NCI-H446 treated with DMSO at 0.1 percent for 48 hours (cell line): Measurements from ENCODE around the gene BTBD16.

Experiments
- DNase-seq: peaks from one replicate; lab custom pipeline; 2025; lab: John Stamatoyannopoulos, UW

BTBD16 gene

DNA sequence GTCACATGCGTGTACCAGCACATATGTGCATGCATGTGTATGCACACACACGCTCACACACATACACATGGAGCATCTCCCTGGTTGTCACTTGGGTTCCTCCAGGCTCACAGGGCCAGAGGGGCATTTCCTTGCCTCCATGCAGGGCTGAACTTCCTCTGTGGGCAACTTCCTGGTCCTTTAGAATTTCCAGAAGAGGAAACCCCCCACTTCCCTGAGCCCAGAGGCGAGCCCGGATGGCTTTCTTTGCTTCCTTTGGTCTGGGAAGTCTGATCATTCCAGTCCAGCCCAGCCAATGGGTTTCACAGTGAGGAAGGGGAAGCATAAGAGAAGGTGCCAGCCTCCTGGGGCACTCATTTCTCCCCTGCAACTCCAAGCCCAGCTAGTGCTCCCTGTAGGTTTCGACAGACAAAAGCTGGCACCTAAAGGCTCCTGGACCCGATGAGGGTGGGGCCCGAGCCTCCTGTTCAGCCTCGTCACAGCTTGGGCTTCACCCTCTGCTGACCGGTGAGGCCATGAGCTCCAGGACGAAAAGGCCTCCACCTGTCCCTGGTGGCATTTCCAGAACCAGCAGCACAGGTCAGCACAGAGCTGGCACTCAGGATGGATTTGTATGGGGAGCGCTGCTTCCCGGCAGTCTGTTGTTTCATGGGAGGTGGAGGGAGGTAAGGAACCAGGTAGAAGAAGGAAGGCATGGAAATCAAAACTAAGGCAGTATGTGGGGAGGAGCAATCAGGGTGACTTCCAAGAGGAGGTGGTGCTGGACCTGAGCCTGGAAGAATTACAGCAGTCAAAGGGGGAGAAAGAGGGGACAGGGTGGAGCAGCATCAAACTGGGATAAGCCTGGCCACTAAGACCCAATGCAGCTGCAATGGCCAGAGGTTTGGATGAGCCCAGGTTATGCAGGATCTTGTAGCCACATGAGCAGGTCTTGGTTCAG, 23.7 kb downstream of the BTBD16 start:
- DNase-seq = no peak

DNA sequence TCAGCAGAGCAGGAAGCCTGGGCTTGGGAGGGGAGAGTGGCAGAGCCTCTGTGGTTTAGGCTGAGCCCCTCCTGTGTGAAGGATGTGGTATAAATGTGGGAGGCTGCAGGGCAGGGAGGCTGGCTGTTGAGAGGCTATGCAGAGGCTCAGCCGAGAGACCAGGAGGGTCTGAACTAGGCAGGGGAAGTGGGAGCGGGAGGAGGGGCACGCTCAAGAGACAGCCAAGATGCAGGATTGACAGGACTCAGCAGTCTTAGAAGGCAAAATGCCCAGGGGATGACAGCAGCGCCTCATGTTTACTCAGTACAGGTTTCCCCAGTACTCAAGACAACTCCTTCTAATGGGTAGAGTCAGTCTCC, 24.3 kb downstream of the BTBD16 start:
- DNase-seq = no peak

DNA sequence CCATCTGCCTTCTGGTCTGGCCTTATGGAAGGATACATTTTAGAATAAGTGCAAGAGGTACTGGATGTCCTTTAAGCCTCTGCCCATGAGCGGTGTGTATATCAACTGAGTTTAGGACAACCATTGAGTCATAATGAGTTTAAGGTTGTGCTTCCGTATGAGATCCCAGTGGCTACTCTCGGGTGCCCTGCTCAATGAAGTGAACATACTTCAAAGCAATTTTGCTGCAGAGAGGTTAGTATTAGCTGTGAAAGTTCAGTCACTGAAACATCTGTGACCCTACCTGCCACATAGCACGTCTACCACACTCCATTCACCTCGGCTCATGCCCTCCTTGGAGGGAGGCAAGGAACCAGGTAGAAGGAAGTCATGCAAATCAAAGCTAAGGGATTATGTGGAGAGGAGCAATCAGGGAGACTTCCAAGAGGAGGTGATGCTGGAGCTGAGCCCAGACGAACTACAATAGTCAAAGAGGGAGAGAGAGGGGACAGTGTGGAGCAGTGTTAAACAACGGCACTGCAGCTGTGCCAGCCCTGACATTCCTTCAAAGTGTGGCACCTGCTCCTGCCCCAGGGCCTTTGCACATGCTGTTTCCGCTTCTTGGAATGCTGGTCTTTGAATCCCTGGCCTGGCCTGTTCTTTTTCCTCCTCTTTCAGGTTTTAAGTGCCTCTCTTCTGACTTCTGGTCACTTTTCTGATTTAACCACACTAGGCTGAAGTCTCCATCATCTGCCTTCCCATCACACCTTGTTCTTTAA, 25.4 kb downstream of the BTBD16 start:
- DNase-seq = no peak

DNA sequence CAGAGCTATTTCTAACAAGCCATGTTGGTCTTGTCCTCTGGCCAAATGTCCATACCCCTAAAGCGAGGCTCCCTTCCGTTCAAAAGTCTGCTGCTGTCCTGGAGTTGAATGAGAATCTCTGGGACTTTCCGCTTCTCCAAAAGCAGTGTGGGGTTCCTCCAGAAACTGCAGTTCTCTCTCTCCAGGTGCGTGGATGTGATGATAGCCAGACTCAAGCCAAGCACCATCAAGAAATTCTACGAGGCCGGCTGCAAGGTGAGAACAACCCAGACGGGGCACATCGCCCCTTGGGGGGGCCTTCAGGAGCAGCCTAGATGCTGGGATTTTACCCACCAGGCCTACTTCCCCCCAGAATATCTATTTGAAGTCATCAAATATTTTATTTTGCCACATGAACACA, 26.5 kb downstream of the BTBD16 start:
- DNase-seq = no peak

DNA sequence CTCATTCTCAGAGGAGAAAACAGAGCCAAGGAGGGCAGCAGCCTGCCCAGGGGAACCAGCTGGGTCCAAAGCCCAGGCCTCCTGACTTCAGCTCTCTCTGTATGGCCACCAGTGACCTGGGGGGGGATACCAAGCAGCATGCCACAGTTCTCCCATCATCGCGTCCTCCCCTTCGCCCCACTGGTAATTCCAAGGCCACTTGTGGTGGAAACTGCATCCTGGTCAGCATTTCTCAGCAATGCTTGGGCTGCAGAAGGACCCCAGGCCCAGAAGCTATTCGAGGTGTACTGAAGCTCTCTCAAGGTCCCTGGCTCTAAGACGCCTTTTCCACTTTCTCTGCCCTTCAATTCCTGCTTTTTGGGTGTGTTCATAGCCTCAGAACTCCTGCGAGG, 27.1 kb downstream of the BTBD16 start:
- DNase-seq = no peak

DNA sequence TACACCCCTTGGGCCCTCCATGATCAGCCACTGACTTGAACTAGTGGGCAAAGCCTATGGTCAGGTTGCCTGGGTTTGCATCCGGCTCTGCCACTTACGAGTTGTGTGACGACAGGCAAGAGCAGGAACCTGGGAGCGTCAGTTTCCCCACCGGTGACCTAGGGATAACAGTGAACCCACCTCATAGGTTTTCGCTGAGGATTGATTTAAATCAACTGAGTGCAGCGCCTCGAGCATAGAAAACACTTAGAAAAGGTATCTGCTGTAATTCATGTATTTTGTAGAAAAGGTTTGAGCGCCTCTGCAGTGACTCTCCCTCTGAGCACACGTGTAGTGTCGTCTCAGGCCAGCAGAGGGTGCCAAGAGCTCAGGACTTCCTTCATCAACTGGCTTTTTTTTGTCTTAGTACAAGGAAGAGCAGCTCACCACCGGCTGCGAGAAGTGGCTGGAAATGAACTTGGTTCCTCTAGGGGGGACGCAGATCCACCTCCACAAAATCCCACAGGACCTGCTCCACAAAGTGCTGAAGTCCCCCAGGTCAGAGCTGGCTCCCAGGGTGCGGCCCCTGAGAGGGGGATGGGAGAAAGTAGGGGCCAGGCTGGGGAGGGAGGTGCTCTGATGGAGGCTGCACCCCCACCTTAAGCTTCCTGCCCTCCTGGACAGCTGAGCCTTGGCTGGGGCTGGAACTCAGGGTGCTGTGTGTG, 27.7 kb downstream of the BTBD16 start:
- peak; percentile 52 for DNase-seq

DNA sequence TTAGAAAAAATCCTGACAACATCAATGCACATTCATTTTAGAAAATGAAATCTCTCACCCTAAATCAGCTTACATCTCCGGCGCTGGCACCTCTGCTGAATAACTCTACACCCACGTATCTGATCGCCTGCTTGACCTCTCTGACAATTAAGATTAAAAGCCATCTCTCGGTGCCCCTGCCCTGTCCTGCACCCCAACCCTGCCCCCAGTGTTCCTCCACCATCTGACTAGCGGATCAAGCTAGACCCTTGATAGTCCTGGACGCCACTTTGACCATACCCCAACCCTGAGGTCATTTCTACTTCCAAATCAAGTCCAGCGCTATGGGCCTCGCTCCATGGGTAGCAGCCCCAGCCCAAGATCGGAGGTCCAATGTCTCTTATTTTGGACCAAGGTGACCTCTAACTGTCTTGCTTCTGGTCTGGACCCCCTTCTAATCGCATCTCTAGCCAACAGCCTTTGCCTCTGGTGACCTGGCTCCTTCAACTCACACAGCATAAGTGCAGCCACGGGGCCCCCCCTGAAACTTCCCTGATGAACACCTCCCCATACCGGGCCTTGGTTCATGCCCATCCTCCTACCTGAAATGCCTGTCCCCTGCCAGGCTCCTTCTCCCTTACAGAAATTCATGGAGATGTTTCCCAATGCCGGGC, 28.5 kb downstream of the BTBD16 start:
- DNase-seq = no peak

DNA sequence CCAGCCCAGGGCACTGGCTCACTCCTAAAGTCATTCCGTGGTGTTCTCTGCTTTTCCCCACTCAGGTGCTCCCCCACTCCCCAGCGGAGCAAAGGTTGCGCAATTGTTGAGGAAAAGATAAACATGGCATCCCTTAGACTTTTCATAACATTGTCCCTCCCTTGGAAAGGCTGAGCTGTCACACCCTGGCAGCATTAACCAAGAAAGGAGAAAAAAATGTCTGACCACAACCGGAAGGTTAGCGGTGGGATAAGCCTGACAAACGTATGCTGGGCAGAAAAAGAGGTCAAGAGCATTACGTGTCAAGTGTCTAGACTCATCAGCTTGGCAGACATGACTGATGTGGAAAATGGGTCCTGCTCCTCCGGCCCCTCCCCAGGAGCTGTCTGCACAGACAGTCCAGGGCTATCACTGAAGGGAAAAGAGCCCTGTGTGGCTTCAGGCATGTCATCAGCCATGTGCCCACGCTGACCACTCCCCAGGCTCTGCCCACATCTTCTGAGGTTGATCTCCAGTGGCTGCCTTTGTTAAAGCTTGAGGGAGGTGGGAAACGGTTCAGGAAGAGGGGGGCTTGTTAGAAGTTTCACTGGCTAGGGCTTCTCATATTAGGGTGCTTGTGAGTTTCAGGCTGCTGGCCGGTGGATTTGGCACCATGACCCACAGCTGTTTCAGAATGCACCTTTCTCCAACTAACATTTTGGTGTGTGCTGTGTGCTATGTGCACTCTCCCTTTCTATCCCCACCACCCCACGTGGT, 30.1 kb downstream of the BTBD16 start:
- no peak for DNase-seq

DNA sequence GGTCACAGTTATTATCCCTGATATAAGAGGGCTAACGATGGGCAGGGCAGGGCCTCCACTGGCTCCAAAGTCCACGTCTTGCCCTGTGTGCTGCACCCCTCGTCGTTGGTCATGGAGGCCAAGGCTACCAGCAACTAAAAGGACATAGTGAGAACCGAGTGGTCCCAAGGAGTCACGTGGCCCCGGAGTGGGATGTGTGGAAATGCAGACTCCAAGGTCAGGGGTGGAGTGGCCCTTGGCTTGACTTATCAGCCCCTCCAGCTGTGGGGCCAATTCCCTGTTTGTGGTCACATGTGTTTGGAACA, 30.7 kb downstream of the BTBD16 start:
- no peak for DNase-seq

DNA sequence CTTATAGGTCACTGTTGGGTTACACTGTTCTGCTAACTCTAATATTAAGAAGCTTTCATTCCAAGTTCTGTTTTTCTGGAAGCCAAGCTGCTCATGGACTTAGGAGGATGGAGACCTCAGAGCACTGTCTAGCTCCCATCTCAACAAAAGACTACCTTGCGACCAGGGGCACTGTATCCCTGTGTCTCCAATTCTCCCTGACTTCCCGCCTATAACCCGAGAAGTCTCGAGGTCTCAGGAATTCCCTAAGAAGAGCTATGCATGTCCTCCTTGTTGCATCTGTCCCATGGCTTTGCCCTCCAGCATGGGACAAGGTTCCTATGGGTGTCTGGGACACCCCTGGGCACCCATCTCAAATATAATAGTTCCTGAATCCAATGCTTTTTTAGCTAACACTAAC, 31.2 kb downstream of the BTBD16 start:
- DNase-seq = no peak

DNA sequence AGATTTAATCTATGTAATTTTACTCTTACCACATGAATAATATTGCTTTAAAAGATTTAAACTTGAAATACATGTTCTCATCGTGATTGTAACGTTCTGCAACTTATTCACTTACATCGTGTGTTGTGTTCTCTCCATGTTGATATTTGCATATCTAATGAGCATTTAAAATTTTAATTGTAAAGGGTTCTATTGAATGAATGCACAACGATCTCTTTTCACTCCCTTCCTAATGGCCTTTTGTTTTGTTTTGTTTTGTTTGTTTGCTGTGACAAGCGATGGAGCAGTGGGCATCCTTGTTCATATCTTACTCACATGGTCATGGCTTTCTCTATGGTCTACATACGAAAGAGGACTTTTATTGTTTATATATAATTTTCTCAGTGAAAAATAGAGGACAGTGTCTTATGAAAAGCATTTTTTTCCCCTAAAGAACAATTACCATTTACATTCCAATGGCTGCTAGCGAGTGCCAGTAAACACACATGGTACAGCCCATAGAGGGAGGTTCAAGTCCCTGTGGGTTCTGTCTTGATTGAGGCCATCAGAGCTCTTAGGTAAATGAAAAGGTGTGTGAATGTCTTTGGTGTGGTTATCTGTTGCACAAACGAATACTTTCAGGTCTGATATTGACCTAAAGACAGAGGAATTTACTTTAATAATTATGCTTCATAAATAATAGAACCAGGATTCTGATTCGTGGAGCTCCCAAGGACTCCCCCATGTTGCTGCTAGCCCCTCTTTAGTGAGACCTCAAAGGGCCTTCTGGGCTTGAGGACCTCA, 32.4 kb downstream of the BTBD16 start:
- DNase-seq = no peak

DNA sequence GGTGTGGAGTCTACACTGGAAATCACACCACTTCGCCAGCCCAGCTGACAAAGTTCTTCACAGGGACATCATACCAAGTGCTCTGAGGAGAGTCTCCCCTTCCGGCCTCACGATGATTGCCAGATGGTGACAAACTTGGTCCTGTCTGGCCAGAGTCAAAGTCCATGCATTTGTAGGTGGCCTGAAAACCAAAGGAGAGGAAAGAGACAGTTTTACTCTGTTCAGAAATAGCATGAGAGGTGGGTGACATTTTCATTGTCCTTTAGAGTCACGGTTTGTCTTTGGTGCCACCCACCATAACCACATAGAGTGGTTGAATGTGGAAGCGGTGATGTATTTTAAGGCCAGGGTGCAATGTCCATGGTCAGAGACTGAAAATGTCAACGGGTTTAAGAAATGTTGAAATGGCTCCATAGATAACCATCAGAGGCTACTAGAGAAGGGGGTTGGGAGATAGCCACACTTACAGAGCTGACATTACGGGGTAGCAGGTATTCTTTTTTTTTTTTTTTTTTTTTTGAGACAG, 33.0 kb downstream of the BTBD16 start:
- DNase-seq = no peak

DNA sequence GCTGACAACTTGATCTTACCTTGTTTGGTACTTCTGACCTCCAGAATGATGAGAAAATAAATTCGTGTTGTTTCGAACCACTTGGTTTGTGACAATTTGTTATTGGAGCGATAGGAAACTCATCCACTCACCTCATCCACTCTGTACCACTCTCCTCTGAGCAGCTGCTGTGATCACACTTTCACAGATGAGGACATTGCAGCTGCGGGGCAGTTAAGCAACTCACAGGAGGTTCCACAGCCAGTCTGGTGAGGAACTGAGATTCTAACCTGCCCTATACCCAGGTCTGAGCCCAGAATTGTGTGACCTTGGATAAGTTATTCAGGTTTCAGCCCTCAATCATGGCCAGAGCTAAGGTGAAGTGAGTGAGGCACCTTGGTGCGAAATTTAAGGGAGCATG, 35.2 kb downstream of the BTBD16 start:
- no peak for DNase-seq

DNA sequence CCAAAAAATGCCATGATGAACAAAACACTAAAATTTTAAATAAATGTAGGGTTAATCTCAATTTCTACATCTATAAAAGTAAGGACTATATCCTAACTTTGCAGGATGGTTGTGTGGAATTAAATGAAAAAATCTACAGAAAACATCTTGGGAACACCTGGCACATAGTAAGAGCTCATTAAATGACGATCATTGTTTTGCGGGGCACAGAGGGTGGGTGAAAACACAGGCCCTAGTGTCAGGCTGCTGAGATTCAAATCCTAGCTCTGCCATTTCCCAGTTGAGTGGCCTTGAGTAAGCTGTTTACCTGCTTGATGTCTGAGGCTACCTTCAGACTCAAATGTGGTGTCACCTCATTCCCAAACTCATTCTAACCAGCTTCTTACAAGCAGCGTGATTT, 35.6 kb downstream of the BTBD16 start:
- no peak for DNase-seq

DNA sequence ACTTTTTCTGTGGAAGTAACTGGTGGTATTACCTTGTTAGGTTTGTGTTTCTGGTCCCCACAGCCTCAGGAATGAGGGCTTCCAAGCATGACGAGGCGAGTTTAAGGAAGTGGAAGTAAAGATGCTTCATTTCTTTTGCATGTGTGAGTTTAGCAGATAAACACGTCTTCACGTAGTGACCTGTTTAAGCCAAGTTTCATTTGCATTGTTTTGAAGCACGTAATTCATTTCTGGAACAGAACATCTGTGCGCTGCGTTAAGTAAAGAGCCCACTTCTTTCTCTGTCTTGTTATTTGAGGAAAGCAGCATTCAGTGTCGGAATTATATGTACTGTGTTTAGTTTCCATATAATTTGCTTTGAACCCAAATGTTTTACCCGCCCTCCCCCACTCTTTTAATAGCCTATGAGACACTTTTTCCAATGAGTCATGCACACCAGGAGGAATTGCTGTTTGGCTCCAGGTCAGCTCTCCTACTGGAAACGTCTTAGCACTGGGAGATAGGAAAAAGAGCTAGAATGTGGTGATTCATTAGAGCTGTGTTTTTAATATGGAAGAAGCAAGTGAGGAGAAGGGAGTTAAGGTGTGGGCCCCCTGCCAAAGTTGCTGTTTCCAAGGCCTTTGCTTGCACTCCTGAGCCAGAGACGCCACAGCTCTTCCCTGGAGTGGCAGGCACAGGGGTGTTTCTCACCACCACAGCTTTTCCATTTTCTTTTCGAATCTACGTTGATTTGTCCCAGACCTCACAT, 36.7 kb downstream of the BTBD16 start:
- DNase-seq = peak; percentile 68

DNA sequence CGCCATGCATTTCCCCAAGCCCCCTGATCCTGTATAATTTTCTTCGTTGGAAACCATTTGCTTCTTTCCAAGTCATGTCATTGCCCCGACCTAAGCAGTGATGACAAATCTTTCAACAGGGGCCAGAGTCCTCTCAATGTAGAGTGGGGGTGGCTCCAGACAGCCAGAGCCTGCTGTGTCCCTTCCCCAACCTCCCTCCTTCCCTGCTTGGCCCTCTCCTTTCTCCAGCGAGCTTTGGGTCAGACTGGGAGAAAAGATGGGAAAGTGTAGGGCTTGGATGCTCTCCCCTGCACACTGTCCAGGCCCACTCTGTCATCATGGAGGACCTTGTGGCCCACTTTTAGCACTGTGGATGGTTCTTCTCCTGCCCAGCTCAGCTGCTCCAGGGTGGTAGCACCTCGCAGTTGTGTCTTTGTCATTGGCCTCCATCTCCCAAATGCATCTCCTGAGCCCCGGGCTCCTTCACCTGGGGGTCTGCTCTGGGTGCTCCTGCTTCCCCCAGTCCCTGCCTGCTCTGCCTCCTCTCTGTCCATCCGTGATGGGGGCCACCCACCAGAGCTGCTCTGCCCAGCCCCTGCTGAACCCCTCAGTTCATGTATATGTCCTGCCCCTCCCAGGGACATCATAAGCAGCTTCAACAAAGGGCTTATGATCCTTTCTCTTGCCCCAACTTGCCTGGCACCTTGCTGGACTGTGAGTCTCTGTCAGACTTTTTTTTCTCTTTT, 37.5 kb downstream of the BTBD16 start:
- no peak for DNase-seq

DNA sequence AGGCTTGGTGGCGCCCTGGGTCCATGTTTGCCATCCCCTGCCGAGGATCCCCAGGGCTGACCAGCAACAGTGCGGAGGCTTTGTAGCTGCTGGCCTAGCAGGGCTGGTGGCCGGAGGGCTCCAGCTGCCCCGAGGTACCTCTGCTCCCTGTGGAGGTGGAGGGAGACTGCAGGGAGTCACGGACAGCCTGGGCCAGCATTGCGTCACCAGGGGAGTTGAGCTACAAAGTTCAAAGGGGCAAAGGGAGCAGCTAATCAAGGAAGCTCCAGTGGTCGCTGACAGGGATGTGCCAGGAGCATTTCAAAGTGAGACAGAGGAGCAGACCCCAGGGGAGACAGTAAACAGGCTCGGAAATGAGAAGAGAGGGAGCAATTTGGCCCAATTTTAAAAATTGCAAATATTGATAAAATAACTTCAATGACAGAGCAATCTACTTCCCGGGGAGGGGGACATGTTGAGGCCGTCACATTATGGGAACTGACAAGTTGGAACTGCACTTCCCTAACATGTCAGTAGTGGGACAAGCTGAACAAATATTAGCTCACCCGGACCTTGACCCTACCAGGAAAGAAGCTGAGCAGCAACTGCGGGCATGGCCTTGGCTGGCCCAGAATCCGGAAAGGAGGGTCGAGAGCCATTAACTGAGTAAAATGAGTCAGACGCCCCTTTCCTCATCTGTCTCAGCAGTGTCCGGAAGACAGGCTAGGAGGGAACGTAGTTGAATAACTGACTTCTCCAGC, 39.4 kb downstream of the BTBD16 start:
- no peak for DNase-seq

DNA sequence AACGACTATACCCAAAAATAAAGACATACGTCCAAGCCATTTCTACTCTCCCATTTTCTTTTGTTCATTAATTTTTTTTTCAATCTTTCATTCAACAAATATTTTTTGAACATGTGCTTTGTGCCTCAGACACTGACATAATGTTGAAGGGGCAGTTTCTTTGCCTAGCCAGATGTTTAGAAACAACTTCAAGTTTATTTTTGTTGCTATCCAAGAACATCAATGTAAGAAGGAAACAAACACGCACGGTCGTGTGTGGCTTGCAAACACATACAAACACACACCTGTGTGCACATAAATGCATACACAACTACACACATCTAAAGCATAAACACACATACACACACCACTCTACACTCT, 39.9 kb downstream of the BTBD16 start:
- no peak for DNase-seq

DNA sequence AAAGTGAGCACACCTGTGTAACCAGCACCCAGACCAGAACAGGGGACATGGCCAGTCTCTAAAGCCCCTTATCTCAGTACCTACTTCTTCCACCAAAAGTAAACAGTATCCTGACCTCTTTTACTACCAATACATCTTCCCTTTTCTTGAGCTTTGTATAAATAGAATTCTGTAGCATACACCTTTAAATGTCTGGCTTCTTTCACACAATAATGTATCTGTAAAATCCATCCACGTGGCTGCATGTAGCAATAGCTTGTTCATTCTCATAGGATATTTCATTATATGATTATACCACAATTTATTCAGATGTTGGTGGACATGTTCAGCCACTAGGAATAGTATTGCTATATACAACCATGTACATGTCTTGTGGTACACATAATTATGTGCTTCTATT, 40.6 kb downstream of the BTBD16 start:
- DNase-seq = no peak
